ENCODE measurements around the gene ZBTB25. TPM values are rescaled to one million over a fixed set of nuclear protein-coding genes. Genes with fewer than 3 reads are reported as not detected.

Gene ZBTB25, protein sequence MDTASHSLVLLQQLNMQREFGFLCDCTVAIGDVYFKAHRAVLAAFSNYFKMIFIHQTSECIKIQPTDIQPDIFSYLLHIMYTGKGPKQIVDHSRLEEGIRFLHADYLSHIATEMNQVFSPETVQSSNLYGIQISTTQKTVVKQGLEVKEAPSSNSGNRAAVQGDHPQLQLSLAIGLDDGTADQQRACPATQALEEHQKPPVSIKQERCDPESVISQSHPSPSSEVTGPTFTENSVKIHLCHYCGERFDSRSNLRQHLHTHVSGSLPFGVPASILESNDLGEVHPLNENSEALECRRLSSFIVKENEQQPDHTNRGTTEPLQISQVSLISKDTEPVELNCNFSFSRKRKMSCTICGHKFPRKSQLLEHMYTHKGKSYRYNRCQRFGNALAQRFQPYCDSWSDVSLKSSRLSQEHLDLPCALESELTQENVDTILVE
- 10 to 100 TPM in 6 of 9 donors, 1 to 10 TPM in 3; 4.4 to 17.2 (median 12.4) TPM for total RNA-seq
- polyA plus RNA-seq: 10 to 100 TPM in 1 of 3 donors, 1 to 10 TPM in 2; 5.7 to 11.6 (median 9.5) TPM
- long read RNA-seq, donor 1: 0 reads
- long read RNA-seq, donor 2: 0 reads
- long read RNA-seq, donor 3, partial matches to known transcripts: 0 of 5 reads
- long read RNA-seq, donor 3, other reads (novel, unspliced or antisense): 5 of 5 reads
- long read RNA-seq, donor 4, partial matches to known transcripts: 1 of 12 reads
- long read RNA-seq, donor 4, other reads (novel, unspliced or antisense): 9 of 12 reads
- long read RNA-seq, donor 5, partial matches to known transcripts: 0 of 18 reads
- long read RNA-seq, donor 5, other reads (novel, unspliced or antisense): 17 of 18 reads
- long read RNA-seq, donor 6, full-length matches to known transcripts: 1 of 2 reads
- long read RNA-seq, donor 6, partial matches to known transcripts: 0 of 2 reads
- long read RNA-seq, donor 6, other reads (novel, unspliced or antisense): 1 of 2 reads
- long read RNA-seq, donor 7: 0 reads
- long read RNA-seq, donor 8, full-length matches to known transcripts: 2 of 9 reads
- long read RNA-seq, donor 8, partial matches to known transcripts: 0 of 9 reads
- long read RNA-seq, donor 8, other reads (novel, unspliced or antisense): 7 of 9 reads
- long read RNA-seq, donor 9: 0 reads
- long read RNA-seq, donor 10: 0 reads

DNA sequence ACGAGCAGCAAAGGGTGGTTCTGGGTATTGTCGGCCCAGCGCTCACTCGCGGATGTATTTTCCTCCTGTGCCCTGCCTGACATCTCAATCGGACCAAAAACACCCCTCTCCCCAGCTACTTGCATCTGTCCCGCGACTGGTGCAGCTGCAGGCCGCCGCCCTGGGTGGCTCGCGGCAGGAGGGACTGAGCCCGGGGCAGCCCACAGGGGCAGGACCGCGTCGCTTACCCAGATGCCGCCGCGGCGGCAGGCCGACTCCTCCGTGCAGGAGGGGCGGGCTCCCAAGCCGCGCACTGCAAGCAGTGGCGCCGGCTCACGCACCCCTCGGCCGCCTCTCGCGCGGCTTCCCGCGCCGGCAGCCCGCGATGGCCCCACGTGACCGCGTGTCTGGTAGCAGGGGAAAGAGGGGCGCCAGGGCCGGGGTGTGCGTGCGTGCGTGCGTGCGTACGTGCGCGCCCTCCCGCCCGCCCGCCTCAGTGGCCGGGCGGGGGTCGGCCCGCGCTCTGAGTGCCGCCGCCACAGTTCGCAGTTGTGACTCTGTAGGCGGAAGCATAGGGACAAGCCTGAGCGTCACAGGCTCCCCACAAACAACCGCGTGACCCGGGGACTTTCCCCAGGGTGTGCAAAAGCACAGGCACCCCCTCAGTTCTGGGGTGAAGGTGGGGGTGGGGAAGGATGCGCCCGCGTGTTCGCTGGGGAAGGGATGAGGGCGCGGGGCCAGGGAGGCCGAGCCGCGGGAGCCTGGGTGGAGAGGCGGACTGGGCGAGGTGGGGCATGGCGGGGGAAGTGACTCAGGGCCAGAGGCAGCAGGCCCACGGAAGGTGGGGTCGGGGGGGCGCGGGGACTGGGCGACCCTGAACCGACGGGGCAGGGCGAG is at the start of gene ZBTB25:
Gene ZBTB25, minus strand, starts transcription at position 405 of the 876 bp plus-strand sequence. CDS start 13,305 bp downstream, outside the sequence.
- DNase-seq: peak; percentile 88 to 96 (median 93)
- Histone ChIP-seq H3K27ac (peak within 1 kb of the TSS; percentile 93 to 100 (median 99)), H3K4me3 (peak within 1 kb of the TSS; percentile 43 to 89 (median 74)), H3K27me3 (no peaks in the 10 kb centered on the region), H3K4me1 (replicated peaks in 1 of 2) (peaks cover 25 to 63% of the 10 kb centered on the region in 2 donors), H3K9me3 (replicated peaks in 1 of 3) (no peaks in the 10 kb centered on the region), H3K36me3 (replicated peaks in 1 of 2) (no peaks in the 10 kb centered on the region)
- peak; percentile 90 to 95 for TF ChIP-seq POLR2A (IDR thresholded peaks at IDR 0.05)
- TF ChIP-seq, protein P1, sequence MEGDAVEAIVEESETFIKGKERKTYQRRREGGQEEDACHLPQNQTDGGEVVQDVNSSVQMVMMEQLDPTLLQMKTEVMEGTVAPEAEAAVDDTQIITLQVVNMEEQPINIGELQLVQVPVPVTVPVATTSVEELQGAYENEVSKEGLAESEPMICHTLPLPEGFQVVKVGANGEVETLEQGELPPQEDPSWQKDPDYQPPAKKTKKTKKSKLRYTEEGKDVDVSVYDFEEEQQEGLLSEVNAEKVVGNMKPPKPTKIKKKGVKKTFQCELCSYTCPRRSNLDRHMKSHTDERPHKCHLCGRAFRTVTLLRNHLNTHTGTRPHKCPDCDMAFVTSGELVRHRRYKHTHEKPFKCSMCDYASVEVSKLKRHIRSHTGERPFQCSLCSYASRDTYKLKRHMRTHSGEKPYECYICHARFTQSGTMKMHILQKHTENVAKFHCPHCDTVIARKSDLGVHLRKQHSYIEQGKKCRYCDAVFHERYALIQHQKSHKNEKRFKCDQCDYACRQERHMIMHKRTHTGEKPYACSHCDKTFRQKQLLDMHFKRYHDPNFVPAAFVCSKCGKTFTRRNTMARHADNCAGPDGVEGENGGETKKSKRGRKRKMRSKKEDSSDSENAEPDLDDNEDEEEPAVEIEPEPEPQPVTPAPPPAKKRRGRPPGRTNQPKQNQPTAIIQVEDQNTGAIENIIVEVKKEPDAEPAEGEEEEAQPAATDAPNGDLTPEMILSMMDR (IDR thresholded peaks at IDR 0.05): no peak
- intact Hi-C loops (cut with DNase I): no loop called here
- WGBS, 4 donors: 0 to 3% (median 0%) methylated on average over 3 to 87 of the region's 87 CpGs

DNA sequence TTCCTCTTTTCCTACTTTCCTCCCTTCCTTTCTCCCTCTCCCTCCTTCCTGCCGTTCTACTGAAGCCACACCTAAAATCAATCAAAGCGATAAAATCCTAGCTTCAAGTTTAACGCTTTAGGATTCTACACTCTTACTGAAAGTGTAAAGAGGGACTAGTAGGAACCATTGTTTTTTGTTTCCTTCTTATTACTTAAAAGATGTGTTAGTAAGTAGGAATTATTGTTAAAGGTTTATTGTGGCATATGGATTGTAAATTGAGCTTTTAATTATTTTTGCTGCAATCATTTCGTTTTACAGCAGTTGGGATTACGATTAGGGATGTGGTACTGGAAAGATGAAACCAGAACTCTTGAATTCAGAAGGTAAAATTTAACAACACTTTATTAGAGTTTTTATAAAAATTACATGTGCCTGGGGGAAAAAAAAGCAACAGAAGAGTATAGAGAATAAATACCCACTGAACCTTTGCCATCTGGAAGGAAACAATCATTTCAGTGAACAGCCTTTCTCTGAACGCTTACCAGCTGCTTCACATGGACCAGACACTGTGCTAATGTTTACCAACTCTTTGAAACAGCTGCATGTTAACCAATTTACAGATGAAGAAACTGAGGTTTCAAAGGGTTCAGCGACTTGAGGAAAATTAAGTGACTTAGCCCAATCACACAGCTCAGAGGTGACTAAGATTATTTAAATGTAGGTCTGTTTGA is 47.1 kb upstream of the ZBTB25 start:
- Histone ChIP-seq H3K36me3 (replicated peaks in 1 of 2) (no peaks in the 10 kb centered on the region), H3K4me1 (replicated peaks in 1 of 2) (peaks cover 8 to 11% of the 10 kb centered on the region in 2 donors), H3K27me3 (peaks cover 8% of the 10 kb centered on the region), H3K4me3 (no peak overlapping the region), H3K9me3 (replicated peaks in 1 of 3) (no peaks in the 10 kb centered on the region), H3K27ac (no peak overlapping the region)
- no peak for DNase-seq
- intact Hi-C loops (cut with DNase I): no loop called here
- TF ChIP-seq POLR2A (IDR thresholded peaks at IDR 0.05): no peak
- TF ChIP-seq, protein P1 (IDR thresholded peaks at IDR 0.05): no peak
- 67 to 69% (median 68%) methylated on average over 7 of the region's 7 CpGs for WGBS, 4 donors

DNA sequence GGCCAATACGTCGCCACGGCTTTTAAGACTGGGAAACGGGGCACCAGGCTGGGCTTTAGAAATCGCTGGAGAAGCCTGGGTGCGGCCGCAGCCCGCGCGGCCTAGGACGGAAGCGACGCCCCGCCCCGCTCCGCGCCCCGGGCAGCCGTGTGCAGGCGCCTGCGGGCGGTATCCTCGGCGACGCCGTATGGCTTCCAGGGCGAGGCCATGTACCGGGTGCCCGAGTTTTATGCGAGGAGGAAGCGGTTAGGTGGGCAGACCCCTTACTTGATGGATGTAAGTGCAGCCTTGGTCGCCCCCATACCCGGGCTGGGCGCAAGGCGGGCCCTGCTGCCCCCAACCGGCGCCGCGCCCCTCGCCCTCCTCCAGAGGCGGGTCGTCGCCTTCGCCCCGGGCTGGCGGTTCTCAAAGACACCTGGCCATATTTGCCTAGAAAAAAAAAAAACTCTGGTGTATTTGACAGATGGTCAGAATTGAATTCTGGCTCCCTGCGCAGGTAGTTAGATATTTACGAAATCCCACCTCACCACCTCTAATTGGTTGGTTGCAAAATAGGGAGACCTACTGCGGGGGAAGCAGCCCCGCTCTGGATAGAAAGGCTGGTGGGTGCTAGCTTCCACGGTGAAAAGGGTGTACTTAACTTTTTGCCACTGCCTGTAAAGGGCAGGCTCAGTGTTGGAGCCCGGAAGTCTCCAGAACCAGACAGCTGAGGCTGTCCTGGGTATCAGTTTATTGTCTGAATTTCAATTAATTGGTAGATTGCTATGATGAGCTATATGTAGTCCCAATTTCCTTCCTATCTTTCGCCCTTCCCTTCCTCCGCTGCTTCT is 46.4 kb upstream of the ZBTB25 start, which contains the start of gene PPP1R36:
Gene PPP1R36, plus strand, starts transcription at position 171 of the 830 bp plus-strand sequence. Its CDS starts 37 bp downstream, at position 208.
- H3K27me3 ChIP-seq: peaks cover 8% of the 10 kb centered on the region
- intact Hi-C loops (cut with DNase I): no loop called here

More for the DNA sequence above, 46.4 kb upstream of the ZBTB25 start, which contains the start of gene PPP1R36:
- 13 to 19% (median 15%) methylated on average over 34 to 54 of the region's 54 CpGs for WGBS, 4 donors
- no peak for TF ChIP-seq POLR2A (IDR thresholded peaks at IDR 0.05)
- TF ChIP-seq, protein P1 (IDR thresholded peaks at IDR 0.05): no peak
- Histone ChIP-seq H3K4me1 (replicated peaks in 1 of 2) (peaks cover 8 to 11% of the 10 kb centered on the region in 2 donors), H3K4me3 (peak within 1 kb of the TSS in 1 of 4 donors; percentile 40), H3K36me3 (replicated peaks in 1 of 2) (no peaks in the 10 kb centered on the region), H3K9me3 (replicated peaks in 1 of 3) (no peaks in the 10 kb centered on the region), H3K27ac (no peak within 1 kb of the TSS)
- DNase-seq: peak in 3 of 7 donors; percentile 23 to 30 (median 25)

All from adrenal gland (tissue), 19 donors.